NCI-H345 treated with DMSO at 0.1 percent for 48 hours (cell line): ENCODE data around the gene ZSCAN26.
"Not testable (repeated sequence)": the region's sequence is repeated elsewhere in the genome, so short reads cannot be mapped to it uniquely, and the experiment has no call there.

Source experiments
- DNase-seq: peaks from one replicate; lab custom pipeline; 2025; ENCODE audit not compliant: unreplicated experiment; lab: John Stamatoyannopoulos, UW

The ZSCAN26 gene

DNA sequence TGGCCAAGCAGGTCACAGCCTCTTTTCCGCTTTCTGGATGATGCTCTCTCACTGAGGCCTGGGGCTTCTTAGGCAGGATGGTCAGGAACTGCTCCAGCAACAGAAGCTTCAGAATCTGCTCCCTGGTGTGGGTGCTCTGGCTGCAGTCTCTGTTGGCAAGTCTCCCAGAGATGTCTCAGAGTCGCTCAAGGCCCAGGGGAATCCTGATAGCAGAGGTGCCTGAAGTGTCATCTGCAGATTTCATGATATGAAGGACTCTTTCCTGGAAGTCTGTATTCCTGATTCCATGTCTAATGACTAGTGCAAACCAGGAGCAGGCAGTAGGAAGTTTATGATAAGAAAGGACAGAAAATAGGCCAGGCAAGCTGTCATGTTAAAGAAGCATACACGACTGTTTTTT, 48.7 kb downstream of the ZSCAN26 start:
- no peak for DNase-seq

DNA sequence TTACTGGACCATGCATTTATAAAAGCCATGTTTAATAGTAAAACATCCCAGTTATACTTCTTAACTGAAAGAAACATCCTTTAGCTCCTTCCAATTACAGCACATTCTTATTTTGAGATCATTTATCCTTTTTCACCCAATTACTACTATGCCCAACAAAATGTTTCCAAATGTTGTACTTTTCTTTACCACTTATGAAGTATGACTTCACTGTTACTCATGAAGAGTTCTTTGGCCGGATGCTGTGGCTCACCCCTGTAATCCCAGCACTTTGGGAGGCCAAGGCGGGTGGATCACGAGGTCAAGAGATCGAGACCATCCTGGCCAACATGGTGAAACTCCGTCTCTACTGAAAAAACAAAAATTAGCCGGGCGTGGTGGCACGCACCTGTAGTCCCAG, 50.9 kb downstream of the ZSCAN26 start:
- not testable (repeated sequence) for DNase-seq

DNA sequence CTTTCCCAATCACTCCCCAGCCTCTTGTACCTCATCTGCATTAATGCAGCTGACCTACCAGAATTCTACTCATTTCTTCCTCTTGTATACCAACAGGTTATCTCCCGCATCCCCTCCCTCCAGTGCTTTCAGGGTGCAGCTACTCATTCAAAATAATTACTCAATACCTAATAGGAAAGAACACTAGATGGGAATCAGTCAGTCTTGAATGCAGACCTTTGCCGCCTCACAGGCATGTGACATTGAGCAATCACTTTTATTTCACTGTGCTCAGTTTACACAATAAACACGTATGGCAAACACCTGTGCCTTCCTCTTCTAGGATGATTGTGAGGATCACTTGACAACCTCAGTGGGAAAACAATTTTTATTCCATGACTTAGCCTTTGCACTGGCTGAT, 55.7 kb downstream of the ZSCAN26 start:
- DNase-seq = no peak

DNA sequence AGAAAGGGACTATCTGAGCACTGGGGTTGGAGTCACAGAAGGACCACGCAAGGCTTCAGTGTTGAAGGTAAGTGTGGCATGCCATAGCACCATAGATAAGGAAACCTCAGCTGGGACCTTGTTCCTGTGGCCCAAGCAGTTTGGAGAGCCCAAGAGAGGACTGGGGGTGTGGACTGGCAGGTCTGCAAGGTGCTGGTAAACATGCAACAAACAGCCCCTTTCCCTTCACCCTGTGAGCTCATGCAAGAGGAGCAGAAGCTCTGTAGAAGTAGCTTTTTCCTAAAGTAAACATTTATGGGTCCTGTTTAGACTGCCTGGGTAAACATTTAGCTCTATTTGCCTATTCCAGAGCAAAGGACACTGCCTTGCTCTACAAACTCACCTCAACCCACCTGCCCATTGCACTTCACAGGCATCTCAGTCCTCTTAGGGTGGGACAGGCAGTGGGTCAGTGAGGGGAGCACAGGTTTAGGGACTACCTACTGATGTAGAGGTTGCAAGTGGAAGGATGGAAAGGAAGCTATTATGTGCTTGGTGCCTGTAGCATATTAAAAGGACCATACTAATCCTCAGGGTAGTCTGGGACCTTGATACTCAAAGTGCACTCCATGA, 57.0 kb downstream of the ZSCAN26 start:
- DNase-seq = no peak

DNA sequence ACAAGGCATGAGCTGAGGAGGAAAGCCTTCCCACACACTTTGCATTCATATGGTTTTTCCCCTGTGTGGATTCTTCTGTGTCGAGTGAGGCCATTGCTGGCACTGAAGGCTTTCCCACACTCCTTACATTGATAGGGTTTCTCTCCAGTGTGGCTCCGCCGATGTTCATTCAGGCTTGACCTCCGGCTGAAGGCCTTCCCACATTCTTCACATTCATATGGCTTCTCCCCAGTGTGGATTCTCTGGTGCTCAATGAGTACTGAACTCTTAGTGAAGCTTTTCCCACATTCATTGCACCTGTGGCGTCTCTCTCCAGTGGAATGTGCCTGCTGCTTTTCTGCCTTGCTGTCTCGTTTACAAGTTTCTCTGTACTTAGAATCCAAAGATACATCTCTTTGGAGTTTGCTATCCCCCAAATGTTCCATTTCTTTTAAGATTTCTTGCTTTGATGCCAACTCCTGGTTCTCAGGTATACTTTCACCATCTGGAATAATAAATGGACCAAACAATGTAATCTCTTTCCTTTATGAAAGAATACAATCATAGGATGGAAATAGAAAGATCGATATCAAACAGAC, 59.5 kb downstream of the ZSCAN26 start:
- DNase-seq = no peak
